Mesenteric fat pad (tissue), 1 donor: ENCODE results near the gene SPOCK1. TPM values are rescaled to one million over a fixed set of nuclear protein-coding genes. Genes with fewer than 3 reads are reported as not detected.

Experiments
- DNase-seq: peaks from one replicate; pipeline ENCODE4 v3.0.0-alpha.2; 2020; ENCODE audit warnings: low spot score
- total RNA-seq: library from RNA; stranded (reverse); fragmentation: NEBNext Ultra II Directional; extraction: Animal tissue kit (Norgen Biotek cat#: 25700); gene quantifications from one replicate; pipeline ENCODE4 v1.2.1, GENCODE V29; 2021
- donor health status: DM: yes; HTN: yes; CAD: no.

The SPOCK1 gene
- total RNA-seq, 1 donor from 2014 or later, result 59.8 TPM

DNA sequence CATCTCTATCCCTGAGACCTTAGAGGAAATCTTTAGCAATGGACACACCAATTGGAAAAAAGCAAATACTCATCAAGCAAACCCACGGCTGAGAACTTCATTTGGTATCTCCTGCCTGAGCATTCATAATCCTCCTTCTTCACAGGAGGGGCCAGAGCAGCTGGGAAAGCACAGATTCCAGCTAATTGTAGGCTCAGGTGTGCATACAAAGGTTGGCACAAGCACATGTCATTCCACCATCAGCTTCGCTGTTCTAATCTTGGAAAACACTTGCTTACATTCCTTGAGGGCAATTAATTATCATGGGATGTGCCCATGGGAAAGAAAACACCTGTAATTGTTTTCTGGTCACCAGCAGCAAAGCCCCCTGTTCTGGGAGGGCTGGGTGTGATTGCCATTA lies 376.6 kb downstream of the SPOCK1 start:
- no peak for DNase-seq

DNA sequence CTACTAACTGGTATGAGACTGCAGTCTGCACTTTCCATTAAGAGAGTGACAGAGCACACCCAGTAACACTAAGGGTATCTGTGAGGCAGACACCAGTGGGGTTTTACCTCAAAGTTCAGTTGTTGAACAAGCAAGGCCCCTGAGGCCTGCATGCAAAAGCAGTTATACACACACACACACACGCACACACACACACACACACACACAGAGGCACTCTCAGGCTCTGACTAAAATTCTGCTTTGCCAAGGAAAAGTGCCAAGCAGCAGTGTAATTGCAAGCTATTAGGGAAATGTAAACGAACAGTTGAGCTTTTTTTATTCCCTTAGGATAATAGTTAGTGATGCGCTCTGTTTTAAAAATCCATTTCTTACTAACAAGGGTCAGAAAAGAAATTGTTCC lies 377.1 kb downstream of the SPOCK1 start:
- DNase-seq, result no peak

DNA sequence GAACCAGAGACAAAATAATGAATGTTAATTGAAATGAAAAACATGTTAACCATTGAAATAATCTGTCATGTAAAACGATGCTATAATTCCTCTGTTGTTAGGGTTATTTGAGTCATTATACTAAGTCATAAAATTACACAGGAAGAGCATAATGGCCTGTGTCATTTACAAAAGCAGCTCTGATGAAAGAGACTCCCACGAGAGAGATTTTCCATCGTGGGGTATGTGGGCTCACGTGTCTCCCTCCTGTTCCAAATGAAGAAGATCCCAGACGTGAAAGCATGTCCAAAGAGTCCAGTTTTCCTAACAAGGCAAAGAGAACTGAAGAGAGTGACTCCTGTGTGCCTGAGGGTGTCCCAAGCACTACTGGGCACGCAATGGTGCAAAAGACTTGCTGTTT lies 379.8 kb downstream of the SPOCK1 start:
- no peak for DNase-seq

DNA sequence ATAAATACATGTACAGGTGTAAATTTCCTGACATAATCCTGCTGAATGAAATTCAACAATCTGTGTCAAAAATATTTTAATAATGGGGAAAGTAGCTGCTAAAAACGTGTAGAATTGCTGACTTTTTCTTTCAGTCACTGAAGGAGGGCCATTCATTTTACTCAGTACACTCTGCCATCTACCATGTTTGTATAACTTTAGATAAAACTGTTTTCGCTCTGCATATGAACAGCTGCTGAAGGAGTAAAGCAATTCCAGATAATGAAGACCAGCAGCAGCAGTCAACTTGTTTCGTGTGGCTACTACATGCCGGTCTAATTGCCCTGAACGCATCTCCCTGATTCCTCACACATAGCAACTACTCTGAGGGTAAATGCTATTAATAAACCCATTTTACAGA lies 380.5 kb downstream of the SPOCK1 start:
- DNase-seq, result no peak

DNA sequence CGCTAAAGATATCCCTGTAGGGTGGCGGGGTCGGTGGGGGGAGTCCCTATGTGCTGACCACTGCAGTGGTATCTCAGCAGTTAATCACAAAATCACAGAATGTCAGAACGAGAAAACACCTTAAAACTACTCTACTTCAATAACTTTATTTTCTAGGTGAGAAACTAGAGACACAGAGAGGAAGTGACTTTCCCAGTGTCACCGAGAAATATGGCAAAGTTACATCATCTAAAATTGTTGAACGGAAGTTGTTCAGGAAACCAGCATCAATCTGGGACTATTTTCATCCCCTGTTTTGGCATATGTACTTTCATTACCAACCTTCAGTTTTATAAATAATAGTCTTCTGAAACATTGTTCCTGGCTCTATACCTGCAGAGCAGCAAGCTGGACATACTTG lies 384.0 kb downstream of the SPOCK1 start:
- no peak for DNase-seq

DNA sequence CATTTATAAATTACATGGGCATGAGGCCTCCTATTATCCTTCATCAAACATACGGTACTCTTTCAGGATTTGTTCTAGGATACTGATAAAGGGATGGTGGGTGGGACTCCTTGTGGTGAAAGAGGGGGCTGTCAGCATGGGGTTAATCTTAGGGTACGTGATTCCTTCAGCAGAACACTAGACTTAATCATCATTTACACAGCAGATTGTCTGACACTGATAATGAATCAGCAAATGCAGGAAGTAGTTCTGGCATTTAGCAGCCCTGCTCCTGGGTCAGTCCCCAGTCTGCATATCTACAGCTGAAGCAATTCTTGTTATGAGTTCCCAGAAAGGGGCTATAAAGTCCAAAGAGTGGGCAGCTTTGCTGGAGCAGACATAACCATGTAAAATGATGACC lies 384.6 kb downstream of the SPOCK1 start:
- no peak for DNase-seq

DNA sequence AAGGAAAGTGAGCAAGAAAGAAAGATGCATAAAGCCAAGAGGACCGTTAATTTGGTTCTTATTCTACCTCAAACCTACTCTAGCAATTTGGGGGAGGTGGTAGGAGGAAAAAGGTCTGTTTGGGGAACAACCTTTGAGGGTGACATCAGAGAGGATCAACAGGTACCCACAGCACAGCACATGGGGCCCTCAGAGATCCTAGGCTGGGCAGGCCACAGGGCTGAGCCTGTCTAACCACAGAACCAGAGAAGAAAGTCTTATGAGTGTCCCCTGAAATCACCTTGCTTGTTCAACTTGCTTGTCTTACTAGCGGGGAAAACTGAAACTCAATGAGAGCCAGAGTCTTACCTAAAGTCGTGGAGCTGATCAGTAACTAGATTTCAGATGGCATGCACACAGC lies 385.2 kb downstream of the SPOCK1 start:
- DNase-seq, result no peak

DNA sequence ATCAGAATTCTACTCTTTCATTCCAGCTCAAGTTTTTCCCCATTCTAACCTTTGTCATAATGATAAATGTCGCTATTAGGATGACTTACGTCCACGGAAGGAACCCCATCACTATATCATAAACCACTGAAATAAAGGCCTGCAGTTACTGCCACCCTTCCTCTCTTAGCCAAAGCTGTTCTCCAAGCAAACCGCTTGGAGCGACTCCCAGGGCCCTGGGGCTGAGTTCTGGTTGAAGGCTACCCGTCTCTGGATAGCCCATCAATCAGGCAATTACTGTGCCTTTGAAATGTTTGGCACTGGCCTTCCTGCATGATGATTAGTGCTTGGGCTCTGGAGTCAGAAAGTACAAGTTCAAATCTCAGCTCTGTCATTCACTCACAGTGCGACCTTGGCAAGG lies 386.0 kb downstream of the SPOCK1 start:
- no peak for DNase-seq

DNA sequence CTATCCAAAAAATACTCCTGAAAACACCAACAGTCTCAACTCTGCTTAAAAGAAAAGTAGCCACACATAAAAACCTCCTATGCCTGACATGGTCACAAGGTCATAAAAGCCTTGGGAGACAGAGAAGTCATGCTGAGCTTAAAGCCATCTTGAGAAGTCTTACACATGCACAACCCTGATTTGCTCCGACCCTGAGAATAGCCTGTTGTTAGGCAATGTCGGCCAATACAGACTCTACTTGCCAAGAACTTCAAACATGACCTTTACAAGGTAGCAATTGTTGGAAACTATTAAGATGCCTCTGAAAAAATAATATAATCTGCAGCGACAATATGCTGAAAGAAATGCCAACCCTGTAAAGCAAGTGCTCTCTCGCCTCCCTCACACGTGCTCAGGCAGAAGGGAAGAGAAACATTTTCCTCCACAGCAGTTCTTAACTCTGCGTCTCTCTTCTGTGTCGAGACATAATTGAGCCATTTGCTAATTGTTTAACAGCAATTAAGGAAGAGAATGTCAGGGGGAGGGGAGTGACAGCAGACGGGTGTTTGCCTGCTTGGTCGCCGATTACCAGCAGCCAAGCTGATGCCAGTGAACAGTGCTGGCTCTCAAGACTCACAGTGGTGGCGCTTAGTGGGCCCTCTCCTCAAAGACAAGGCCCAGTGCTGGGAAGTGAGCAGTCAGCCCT lies 393.6 kb downstream of the SPOCK1 start:
- no peak for DNase-seq

DNA sequence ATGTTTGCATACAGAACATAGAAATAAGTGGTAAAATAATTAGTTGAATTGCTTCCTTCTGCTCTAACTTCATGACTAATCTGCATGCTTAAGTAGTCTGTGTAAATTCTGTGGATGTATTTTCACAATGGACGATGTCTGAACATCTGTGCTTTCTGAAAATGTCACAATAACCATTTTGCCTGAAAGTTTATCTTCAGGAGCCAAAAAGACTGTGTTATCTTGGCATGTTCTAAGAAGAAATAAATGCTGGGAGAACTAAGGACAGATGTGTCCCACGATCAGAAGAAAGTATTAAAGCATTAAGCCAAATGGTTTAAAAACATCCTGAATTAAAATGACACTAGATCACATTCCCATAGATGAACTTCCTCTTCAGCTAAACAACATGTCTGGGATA lies 397.6 kb downstream of the SPOCK1 start:
- no peak for DNase-seq

DNA sequence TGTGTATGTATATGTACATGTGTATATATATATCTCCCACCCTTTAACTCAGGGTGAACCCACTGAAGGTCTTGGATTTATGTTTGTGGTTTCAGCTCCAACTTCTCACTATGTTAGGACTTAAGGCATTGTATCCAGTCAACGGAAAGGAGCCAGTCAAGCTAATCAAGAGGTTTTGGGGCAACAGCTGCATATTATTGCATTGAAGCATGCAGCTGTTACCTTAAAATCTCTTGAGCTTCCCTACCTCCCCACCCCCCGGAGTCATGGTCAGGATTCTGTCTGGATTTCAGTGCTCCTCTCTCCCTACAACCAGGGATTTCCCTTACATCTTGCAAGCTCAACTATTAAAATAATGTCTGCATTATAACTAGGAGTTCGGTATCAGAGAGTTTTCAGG lies 399.5 kb downstream of the SPOCK1 start:
- DNase-seq, result no peak

DNA sequence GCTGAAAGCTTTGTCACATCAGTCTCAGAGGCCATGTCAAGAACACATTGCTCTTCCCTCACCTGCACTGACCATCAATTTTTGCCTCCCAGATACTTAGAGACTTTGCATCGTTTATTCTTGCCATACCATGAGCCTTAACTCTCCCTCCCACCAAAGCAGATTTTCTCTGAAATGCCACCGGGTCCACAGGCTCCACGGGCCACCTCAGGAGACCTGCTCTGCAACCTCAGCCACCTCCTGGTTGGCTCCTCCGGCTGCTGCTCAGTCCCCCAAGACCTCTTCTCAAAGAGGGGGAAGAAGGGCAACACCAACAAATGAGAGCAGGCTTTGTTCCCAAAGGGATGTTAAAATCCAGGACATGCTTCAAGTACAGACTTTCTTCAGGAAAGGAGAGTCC lies 400.5 kb downstream of the SPOCK1 start:
- peak; percentile 59 for DNase-seq

DNA sequence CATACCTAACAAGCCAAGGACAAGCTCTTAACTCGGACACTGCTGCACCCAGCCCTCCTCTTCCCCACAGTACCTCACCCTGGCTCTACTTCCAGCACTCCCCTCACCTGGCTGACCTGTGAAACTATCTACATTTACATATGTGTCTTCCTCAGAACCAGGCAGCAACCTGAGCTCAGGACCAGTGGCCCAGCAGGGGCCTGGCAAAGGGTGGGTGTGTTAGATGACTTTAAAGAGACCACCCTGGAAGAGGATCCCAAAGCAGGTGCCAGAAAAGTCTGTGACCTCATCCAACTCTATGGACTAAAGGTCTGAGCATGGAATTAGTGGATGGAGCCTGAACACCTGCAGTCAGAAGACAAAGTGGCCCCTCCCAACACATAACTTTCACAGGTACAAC lies 400.9 kb downstream of the SPOCK1 start:
- peak; percentile 67 for DNase-seq

DNA sequence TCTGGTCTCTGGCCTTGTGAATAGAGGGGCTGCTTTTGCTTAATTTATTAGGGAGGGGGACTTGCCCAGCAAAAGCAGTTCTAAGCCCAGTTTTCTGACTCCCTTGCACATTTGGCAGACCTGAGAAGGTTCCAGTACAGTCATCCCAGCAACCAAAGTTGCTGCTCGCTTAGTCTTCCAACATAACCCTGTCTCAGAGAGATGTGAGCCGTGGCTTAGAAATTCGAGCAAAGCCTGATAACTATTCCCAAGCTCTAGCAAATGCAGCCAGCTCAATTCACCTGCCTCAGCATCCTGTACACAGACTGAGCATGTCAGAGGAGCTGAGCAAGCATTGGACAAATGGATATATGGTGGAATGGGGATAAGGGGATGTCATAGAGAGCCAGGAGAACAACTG lies 401.9 kb downstream of the SPOCK1 start:
- no peak for DNase-seq

DNA sequence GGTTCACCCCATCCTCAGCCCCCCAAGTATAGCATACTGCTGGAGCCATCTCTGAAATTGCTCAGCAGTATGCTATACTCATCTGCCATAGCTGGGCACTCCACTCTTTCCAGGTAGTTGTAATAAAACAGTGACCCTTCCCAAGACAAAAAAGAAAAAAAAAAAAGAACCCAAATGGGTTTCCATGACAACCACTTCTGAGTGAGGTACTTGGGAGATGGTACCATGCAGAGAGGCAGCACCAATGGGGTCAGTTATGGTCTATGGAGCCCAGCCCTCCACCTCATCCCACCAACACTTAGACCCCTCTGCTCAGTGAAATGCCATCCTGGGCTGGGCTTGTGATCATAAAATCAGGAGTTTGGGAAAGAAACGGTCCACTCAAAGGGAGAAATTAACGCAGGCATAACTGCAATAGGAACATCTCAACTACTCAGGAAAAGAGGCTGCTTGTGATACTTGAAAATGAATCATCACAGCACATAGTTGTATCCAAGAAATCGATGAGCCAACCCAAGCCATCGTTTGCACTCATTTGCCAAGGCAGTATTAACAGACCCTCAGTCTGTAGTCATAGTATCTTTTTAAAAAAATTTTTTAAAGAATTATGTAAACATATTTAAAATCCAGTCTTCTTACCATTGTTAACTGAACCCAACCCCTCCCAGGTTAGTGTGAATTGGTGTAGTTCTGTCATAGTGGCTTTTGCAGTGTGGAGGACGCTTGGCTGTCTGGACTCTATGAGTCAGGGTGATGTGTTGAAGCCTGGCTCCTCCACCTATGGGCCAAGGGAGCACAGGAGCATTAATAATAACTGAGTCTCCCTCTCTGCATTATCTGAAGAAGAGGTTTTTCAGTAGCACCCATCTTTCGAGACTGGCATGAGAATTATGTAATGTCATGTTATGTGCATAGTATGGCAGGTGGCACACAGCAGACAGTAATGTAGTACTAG lies 402.7 kb downstream of the SPOCK1 start:
- no peak for DNase-seq

DNA sequence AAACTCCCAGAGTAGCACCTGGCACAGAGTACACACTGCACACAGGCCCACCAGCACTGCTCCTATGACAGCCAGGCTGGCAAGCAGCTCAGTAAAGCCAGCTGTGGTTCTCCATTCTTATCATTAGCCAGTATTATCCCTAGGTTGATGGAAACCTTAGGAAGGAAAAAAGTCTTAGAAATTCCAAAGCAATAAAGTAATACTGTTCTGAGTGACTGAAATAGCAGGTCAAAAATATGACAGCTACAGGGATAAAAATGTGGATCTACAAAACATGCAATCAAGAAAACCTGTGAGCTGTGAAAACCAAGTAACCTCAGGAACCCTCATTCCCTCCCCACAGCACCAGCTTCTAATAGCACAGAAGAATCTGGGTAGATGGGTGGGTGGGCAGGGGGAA lies 403.5 kb downstream of the SPOCK1 start:
- DNase-seq, result no peak

DNA sequence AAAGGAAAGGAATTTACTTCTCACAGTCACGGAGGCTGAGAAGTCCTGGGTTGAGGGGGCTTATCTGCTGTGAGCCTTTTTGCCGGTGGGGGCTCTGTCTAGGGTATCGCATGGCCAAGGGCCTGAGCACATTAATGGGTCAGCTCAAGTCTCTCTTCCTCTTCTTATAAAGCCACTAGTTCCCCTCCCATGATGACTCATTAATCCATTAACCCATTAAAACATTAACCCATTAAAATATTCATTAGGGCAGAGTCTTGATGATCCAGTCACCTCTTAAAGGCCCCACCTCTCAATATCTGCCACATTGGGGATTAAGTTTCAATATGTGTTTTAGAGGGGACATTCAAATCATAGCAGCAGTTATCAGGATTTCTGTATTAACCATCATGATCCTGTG lies 406.3 kb downstream of the SPOCK1 start:
- DNase-seq, result no peak

DNA sequence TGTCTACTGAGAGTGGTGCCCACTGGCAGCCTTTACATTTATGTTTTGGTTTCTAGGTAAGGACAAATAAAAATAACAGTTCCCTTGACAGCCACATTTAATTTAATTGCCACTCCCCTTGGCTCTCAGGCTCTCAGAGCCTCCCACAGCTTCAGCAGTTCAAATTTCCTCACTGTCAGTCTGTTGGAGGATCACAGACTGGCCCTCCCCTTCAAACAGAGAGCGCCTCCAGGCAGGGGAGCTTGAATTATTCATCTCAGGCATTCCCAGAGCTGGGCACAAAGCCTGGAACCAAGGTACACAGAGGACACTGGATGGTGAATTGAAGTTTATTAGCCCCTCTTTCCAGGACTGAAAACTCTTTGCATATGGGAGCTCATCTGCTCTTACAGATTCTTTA lies 407.7 kb downstream of the SPOCK1 start:
- DNase-seq, result no peak

DNA sequence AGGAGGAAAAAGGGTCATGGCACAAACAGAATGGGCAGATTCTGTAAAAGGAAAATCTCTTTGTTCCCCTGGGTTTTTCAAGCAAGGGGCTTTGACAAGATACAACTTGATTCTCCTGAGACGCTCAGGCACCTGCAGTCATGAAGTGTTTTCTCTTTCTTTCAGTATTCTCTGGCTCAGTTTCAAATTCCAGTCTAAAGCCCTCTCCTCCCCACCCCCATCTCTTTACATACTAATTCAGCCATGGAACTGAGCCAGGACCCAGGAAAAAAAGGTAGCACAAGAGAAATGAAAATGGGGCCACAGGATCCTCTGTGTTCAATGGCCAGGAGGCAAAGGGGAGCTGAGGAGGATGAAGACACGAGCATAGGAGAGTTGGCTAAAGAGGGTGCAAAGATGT lies 408.4 kb downstream of the SPOCK1 start:
- DNase-seq, result no peak

DNA sequence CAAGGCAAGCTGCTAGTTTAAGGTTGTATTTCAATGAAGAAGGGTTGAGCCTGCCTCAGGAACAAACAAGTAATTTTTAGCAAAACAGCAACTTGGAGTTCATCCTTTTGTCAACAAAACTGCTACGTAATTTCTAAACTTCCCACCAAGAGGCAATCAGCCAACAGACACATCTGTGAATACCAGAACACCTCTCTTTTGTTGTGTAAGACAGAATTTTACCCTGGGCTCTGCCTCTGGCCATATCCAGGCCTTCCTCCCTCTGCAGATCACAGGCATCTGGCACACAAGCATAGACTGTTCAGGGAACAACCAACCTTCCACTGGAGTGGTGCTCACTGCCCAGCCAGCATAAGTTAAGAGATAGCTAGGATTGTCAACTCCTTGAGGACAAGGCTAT lies 409.0 kb downstream of the SPOCK1 start:
- DNase-seq, result no peak

DNA sequence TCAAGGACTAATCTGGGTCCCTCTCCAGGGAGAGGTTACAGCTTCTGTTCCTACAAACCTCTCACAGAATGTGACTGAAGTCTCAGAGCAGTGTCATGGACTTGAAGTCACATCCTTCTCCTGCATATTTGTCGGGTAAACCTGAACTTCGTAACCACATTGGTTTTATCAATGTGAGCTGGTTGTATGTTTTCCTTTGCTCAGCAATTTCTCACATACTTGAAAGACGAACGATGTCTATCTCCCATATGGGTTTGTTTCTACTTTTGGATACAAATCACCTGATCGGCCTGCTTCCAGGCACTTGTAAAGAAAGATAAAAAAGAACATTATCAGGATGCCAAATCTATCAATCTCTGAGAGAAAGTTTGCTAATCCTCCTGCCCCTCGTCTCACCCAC lies 411.0 kb downstream of the SPOCK1 start:
- no peak for DNase-seq

DNA sequence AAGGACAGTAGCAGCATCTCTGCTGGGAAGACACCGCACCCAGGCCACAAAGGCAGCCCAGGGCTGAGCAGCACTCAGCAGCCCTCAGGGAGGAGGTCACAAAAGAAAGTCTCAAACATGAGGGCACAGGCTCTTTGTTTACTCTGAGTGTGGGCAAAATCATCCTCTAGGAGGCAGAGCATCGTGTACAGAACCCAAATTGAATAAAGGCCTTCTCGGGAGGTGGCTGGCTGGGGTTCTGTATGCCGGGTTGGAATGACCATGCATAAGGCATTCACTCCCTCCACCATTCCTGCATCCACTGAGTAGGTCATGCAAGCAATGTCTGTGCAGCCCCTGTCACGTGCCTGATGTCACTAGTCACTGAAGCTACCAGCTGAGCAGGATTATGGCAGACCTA lies 412.8 kb downstream of the SPOCK1 start:
- DNase-seq, result no peak

DNA sequence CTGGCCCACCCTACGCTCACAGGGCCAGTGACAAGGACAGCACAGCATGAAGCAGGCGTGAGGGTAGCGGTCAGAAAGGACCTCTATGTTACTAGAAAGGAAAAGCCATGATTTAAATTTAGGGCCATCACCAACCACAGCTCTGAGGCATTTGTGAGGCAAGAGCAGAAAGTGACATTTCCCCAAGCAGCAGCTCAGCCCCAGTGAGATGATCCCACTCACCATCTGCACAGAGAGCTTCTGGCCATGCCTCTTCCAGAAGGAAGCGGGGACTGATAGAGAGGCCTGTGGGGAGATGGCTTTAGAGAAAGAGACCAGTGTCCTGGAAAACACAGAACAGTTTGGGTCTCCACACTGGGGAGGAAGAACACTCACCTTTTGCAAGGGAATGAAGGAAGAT lies 413.9 kb downstream of the SPOCK1 start:
- DNase-seq, result no peak
